VCaP (cell line): ENCODE data around the gene ZMYND8.
A peak's percentile ranks its signal among the peaks of the same experiment; 100 is the strongest.

Source experiments
- H3K27ac ChIP-seq: fragments of 450-650 bp; 2 replicates; pipeline ENCODE4 v1.5.1; 2017
- CTCF ChIP-seq: fragments of 450-650 bp; conservative IDR thresholded peaks from 2 replicates; pipeline ENCODE4 v1.5.1; 2017; ENCODE audit warnings: mild to moderate bottlenecking, moderate library complexity

Gene ZMYND8

GRCh38 chr20:47365023-47365764, 8.7 kb upstream of the ZMYND8 start:
- no peak overlapping the region; the same call in 1 of the 2 replicates for H3K27ac ChIP-seq
- no peak for TF ChIP-seq CTCF

- peak overlapping the region; percentile 100 for H3K27ac ChIP-seq
- no peak for TF ChIP-seq CTCF
These were observed 6.1 kb upstream of the ZMYND8 start for GRCh38 chr20:47362361-47363219.

- TF ChIP-seq CTCF, result no peak
- peak overlapping the region; percentile 100 for H3K27ac ChIP-seq
These were observed 4.8 kb upstream of the ZMYND8 start for GRCh38 chr20:47361057-47361915.

- H3K27ac ChIP-seq, result peak overlapping the region; percentile 100
- TF ChIP-seq CTCF, result no peak
These were observed 4.0 kb upstream of the ZMYND8 start for GRCh38 chr20:47360297-47361056.

- H3K27ac ChIP-seq, result peak overlapping the region; percentile 100
- no peak for TF ChIP-seq CTCF
These were observed 3.2 kb upstream of the ZMYND8 start for GRCh38 chr20:47359530-47360296.

GRCh38 chr20:47358672-47359529, 2.4 kb upstream of the ZMYND8 start:
- TF ChIP-seq CTCF, result no peak
- peak overlapping the region; percentile 100 for H3K27ac ChIP-seq
